ENCODE results near the gene PSME1. TPM values are rescaled to one million over a fixed set of nuclear protein-coding genes. Genes with fewer than 3 reads are reported as not detected.

Gene PSME1
- total RNA-seq, 2 donors from 2014 or later: 78.4 to 93.7 TPM

DNA sequence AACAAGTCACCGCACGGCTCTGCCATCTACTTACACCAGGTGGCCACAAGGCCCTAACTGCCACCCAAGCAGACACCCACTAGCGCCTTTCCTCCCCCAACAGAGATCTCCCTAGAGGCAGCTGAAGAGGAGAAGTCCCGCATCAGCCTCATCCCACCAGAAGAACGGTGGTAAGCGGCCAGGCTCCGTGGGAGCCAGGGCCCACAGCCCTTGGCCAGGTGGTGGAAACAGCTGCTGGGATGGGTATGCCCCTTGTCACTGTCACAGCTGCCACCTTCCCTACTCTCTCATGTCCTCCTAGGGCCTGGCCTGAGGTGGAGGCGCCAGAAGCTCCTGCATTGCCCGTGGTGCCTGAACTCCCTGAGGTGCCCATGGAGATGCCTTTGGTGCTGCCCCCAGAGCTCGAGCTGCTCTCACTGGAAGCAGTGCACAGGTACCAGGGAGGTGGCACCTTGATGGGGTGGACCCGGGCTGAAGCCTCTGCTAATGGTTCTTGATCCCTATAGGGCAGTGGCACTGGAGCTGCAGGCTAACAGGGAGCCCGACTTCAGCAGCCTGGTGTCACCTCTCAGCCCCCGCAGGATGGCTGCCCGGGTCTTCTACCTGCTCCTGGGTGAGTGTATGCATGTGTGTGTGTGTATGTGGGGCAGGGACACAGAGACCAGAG, 43.4 kb downstream of the PSME1 start:
- ATAC-seq: no peak
- H3K36me3 ChIP-seq (replicated peaks in 1 of 2; ENCODE audit: insufficient read depth in 1 of 2, low read depth in 2 of 2): peaks cover 14 to 33% of the 10 kb centered on the region in 2 donors
- WGBS, 2 donors: 84 to 96% methylated on average over 12 to 14 of the region's 14 CpGs

DNA sequence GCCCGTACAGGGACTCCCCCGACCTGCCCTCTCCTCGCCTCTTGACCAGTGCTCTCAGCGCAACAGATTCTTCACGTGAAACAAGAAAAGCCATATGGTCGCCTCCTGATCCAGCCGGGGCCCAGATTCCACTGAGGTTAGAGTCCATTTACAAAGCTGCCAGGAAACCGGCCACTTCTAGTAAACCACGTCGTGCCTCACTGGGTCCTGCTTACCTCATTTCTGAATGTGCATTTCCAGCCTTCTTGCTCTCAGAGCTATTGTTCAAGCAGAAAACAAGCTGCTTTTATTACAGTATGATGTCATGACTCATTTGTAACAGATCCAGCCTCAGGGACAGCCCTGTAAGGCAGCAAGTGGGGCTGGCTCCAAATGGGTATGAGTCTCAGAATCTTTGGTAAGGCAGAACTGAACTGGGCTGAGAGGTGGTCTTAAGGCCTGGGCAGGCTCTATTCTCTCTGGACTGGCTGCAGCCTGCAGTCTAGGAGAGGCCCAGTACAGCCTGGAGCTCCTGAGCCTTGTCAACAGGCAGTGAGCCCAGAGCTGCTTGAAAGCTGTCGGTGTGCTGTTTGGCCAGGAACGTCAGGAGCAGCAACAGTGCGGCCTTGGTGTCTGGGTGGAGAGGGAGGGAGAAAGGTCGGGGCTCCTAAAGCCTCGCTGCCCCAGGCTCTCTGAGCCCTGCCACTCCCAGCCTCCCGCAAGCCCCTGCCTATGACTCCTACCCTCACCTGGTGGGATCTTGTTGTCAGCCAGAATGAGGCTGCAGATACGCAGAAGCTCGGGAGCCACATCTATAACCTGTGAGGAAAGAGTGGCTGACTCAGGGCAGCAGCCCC, 44.2 kb downstream of the PSME1 start:
- 76 to 81% methylated on average over 10 to 18 of the region's 18 CpGs for WGBS, 2 donors
- ATAC-seq: peak; percentile 36
- H3K4me3 ChIP-seq: no peak overlapping the region
- no peaks in the 10 kb centered on the region for H3K9me3 ChIP-seq
- peaks cover 14 to 36% of the 10 kb centered on the region in 2 donors for H3K36me3 ChIP-seq (replicated peaks in 1 of 2; ENCODE audit: insufficient read depth in 1 of 2, low read depth in 2 of 2)
- intact Hi-C loops (cut with DNase I): no loop called here
- no peaks in the 10 kb centered on the region for H3K27me3 ChIP-seq
- H3K4me1 ChIP-seq: no peaks in the 10 kb centered on the region
- TF ChIP-seq, protein P1, sequence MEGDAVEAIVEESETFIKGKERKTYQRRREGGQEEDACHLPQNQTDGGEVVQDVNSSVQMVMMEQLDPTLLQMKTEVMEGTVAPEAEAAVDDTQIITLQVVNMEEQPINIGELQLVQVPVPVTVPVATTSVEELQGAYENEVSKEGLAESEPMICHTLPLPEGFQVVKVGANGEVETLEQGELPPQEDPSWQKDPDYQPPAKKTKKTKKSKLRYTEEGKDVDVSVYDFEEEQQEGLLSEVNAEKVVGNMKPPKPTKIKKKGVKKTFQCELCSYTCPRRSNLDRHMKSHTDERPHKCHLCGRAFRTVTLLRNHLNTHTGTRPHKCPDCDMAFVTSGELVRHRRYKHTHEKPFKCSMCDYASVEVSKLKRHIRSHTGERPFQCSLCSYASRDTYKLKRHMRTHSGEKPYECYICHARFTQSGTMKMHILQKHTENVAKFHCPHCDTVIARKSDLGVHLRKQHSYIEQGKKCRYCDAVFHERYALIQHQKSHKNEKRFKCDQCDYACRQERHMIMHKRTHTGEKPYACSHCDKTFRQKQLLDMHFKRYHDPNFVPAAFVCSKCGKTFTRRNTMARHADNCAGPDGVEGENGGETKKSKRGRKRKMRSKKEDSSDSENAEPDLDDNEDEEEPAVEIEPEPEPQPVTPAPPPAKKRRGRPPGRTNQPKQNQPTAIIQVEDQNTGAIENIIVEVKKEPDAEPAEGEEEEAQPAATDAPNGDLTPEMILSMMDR (IDR thresholded peaks at IDR 0.05): no peak
- peak overlapping the region in 1 of 4 donors; percentile 40 for H3K27ac ChIP-seq
- peak in 1 of 4 donors; percentile 48 for DNase-seq

More for the DNA sequence above, 43.4 kb downstream of the PSME1 start:
- DNase-seq: no peak
- H3K4me1 ChIP-seq: no peaks in the 10 kb centered on the region
- intact Hi-C loops (cut with DNase I): no loop called here
- no peaks in the 10 kb centered on the region for H3K27me3 ChIP-seq
- no peak overlapping the region for H3K4me3 ChIP-seq
- peak overlapping the region in 1 of 4 donors; percentile 40 for H3K27ac ChIP-seq
- no peak for TF ChIP-seq POLR2A (IDR thresholded peaks at IDR 0.05)
- TF ChIP-seq, protein P1 (IDR thresholded peaks at IDR 0.05): no peak
- H3K9me3 ChIP-seq: no peaks in the 10 kb centered on the region

DNA sequence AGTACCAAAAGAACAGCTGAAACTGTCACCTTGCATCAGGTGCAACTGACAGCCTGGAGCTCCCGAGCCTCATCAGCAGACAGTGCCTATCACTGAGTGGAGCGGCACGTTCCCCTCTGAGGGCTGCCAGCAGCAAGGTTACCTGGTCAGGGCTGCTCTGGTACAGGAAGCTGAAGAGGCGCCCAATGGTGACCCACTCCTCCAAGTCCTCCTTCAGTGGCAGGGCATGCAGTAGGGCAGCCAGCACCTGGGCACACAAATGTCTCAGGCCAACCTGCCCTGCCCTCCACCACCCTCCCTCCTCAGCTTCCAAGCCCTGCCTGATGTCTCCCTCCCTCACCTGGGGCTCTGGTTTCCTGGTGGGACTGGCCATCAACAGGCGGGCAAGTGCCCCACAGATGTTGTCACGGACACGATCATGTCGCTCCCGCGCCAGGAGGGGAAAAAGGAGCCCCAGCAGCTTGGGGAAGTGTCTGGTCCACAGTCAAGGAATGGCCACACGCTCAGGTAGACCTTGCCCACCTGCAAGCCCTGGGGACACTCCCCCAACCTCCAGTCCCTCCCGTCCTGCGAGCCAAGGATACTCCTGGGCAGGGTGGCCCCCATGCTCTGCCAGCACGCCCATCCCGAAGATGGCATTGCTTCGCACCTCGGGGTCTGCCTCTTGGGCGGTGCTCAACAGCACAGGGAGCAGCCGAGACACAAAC, 45.5 kb downstream of the PSME1 start:
- DNase-seq (no peak), ATAC-seq (no peak)
- Histone ChIP-seq H3K27me3 (no peaks in the 10 kb centered on the region), H3K4me3 (no peak overlapping the region), H3K36me3 (replicated peaks in 1 of 2; ENCODE audit: insufficient read depth in 1 of 2, low read depth in 2 of 2) (peaks cover 14 to 36% of the 10 kb centered on the region in 2 donors), H3K27ac (no peak overlapping the region), H3K9me3 (no peaks in the 10 kb centered on the region), H3K4me1 (no peaks in the 10 kb centered on the region)
- intact Hi-C loops (cut with DNase I): no loop called here
- TF ChIP-seq, protein P1 (IDR thresholded peaks at IDR 0.05): no peak
- TF ChIP-seq POLR2A (IDR thresholded peaks at IDR 0.05): no peak
- 76 to 88% methylated on average over 8 to 19 of the region's 19 CpGs for WGBS, 2 donors

DNA sequence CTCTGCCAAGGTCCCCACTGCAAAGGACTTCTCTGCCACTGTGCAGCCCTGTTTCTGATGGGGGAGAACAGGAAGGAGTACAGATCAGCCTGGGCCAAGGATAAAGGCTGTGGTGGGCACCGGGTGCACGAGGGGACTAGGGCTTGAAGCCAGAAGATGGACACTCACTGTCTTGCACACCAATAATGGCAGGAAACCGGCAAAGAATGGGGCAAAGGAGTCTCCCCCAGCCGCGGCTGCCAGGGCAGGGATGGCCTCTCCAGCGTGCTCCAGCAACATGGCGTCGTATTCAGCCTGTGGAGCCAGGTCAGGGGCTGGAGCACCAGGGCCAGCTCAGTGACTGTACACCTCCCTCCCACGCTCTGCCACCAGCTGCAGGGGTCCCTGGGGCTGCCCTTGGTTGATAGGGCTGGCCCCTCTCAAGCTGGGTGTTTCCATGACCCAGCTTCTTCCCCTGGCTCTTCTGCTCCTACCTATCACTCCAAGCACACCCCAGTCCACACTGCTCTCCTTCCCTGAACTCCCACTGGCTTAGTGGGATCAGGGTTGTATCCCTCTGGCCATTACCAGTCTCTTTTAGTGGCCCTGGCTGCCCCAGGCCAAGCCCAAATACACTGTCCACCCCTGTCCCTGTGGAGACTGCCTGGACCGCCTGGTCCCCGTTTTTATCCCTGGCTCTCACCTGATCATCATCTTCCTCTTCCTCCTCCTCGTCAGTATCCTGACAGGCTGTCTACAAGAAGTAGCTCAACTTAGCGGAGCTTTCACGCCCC, 46.3 kb downstream of the PSME1 start:
- H3K36me3 ChIP-seq (replicated peaks in 1 of 2; ENCODE audit: insufficient read depth in 1 of 2, low read depth in 2 of 2): peaks cover 14 to 36% of the 10 kb centered on the region in 2 donors
- H3K27ac ChIP-seq: no peak overlapping the region
- no peak for DNase-seq

More for the DNA sequence above, 46.3 kb downstream of the PSME1 start:
- intact Hi-C loops (cut with DNase I): no loop called here
- Histone ChIP-seq H3K27me3 (no peaks in the 10 kb centered on the region), H3K4me1 (peaks cover 5% of the 10 kb centered on the region), H3K4me3 (no peak overlapping the region), H3K9me3 (no peaks in the 10 kb centered on the region)
- WGBS, 2 donors: 86 to 90% methylated on average over 10 to 14 of the region's 14 CpGs
- TF ChIP-seq, protein P1 (IDR thresholded peaks at IDR 0.05): no peak
- no peak for TF ChIP-seq POLR2A (IDR thresholded peaks at IDR 0.05)
- ATAC-seq: no peak
